ENCODE data around the gene ANKK1.
A peak's percentile ranks its signal among the peaks of the same experiment; 100 is the strongest.

ANKK1 gene

GRCh38 chr11:113415343-113415742 lies 27.8 kb downstream of the ANKK1 start:
- DNase-seq (ENCODE audit: low read depth), result no peak
- no peak overlapping the region for H3K4me3 ChIP-seq (replicated peaks; ENCODE audit: low read depth, low read length)

GRCh38 chr11:113417428-113417827 lies 29.8 kb downstream of the ANKK1 start:
- no peak overlapping the region for H3K4me3 ChIP-seq (replicated peaks; ENCODE audit: low read depth, low read length)
- no peak for DNase-seq (ENCODE audit: low read depth)
- TF ChIP-seq CTCF (IDR thresholded peaks at IDR 0.05; ENCODE audit: low read length, missing control alignments), result no peak

More at GRCh38 chr11:113415343-113415742, 27.8 kb downstream of the ANKK1 start:
- TF ChIP-seq CTCF (IDR thresholded peaks at IDR 0.05; ENCODE audit: low read length, missing control alignments), result no peak

- no peak overlapping the region for H3K4me3 ChIP-seq (replicated peaks; ENCODE audit: low read depth, low read length)
- DNase-seq (ENCODE audit: low read depth), result no peak
- no peak for TF ChIP-seq CTCF (IDR thresholded peaks at IDR 0.05; ENCODE audit: low read length, missing control alignments)
Observed at GRCh38 chr11:113419454-113420003, 31.9 kb downstream of the ANKK1 start.

GRCh38 chr11:113420808-113421207 lies 33.2 kb downstream of the ANKK1 start:
- peak; percentile 2 for DNase-seq (ENCODE audit: low read depth)
- no peak overlapping the region for H3K4me3 ChIP-seq (replicated peaks; ENCODE audit: low read depth, low read length)
- TF ChIP-seq CTCF (IDR thresholded peaks at IDR 0.05; ENCODE audit: low read length, missing control alignments), result no peak

- no peak for TF ChIP-seq CTCF (IDR thresholded peaks at IDR 0.05; ENCODE audit: low read length, missing control alignments)
- no peak for DNase-seq (ENCODE audit: low read depth)
- H3K4me3 ChIP-seq (replicated peaks; ENCODE audit: low read depth, low read length), result no peak overlapping the region
Observed at GRCh38 chr11:113426686-113427085, 39.1 kb downstream of the ANKK1 start.

- no peak for DNase-seq (ENCODE audit: low read depth)
- H3K4me3 ChIP-seq (replicated peaks; ENCODE audit: low read depth, low read length), result no peak overlapping the region
- TF ChIP-seq CTCF (IDR thresholded peaks at IDR 0.05; ENCODE audit: low read length, missing control alignments), result no peak
Observed at GRCh38 chr11:113431746-113432145, 44.2 kb downstream of the ANKK1 start.

All from fibroblast of pulmonary artery (primary cell).